ENCODE measurements around the gene OR7A10. TPM values are rescaled to one million over a fixed set of nuclear protein-coding genes. Genes with fewer than 3 reads are reported as not detected.

OR7A10 gene
- total RNA-seq (not detected), polyA plus RNA-seq (not detected)
- long read RNA-seq, donor 1 = 0 reads
- long read RNA-seq, donor 2 = 0 reads

GRCh38 chr19:14848822-14849221 lies at the start of gene OR7A10:
OR7A10 (minus strand) TSS chr19:14848922; CDS start chr19:14841877, 7,045 bp downstream.
- no peaks in the 10 kb centered on the region for H3K4me1 ChIP-seq
- no peaks in the 10 kb centered on the region for H3K36me3 ChIP-seq (ENCODE audit: insufficient read depth in 1 of 2, low read depth in 1 of 2)
- WGBS, 3 donors = 63 to 75% (median 68%) methylated on average over 5 of the region's 5 CpGs
- H3K27ac ChIP-seq = no peak within 1 kb of the TSS
- H3K4me3 ChIP-seq = no peak within 1 kb of the TSS
- no peak for TF ChIP-seq CTCF (IDR thresholded peaks at IDR 0.05)
- ATAC-seq (no peak), DNase-seq (no peak)
- intact Hi-C loops (cut with DNase I) = no loop called here
- peaks cover 0 to 4% (median 3%) of the 10 kb centered on the region in 3 donors for H3K27me3 ChIP-seq (ENCODE audit: insufficient read depth in 3 of 3, low read length in 2 of 3)
- H3K9me3 ChIP-seq = no peaks in the 10 kb centered on the region

DNA sequence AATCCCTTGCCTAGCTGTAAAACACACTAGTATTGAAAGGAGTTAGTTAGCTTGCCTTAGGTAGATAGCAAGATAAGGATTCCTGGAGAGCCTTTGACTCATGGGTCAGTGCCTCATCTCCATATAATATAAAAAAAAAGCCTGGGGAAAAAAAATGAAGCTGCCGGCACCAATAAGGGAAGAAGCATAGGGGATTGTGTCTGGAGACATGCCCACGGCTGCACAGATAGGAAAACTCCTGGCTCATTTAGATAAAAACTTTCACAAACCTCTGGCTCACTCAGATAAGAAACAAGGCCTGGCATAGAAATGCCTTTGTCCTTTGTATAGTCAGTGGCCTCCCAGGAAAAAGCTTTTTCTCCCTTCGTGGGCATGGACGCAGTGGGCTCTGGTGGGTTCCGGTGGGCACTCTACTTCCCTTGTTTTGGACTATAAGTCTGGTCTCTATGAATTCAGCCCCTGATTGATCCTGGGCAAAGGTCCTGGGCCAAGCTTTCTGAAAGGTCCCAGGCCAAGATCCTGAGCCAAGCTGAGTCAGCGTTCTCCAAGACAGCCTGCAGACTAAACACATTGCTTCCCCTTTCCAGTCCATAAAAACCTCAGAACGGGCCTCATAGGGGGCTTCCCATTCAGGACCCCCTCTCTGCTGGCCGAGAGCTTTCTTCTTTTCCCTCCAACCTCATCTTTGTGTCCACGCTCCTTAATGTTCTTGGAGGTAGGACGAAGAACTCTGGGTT lies 42.1 kb upstream of the OR7A10 start:
- H3K27me3 ChIP-seq (ENCODE audit: insufficient read depth in 3 of 3, low read length in 2 of 3) = peaks cover 0 to 9% (median 0%) of the 10 kb centered on the region in 3 donors
- H3K36me3 ChIP-seq (ENCODE audit: insufficient read depth in 1 of 2, low read depth in 1 of 2) = no peaks in the 10 kb centered on the region
- TF ChIP-seq CTCF (IDR thresholded peaks at IDR 0.05) = no peak
- H3K4me1 ChIP-seq = no peaks in the 10 kb centered on the region
- 49 to 58% (median 58%) methylated on average over 10 of the region's 10 CpGs for WGBS, 3 donors
- no peak overlapping the region for H3K4me3 ChIP-seq
- no peak overlapping the region for H3K27ac ChIP-seq
- intact Hi-C loops (cut with DNase I) = no loop called here
- DNase-seq (peak in 1 of 2 donors; percentile 9), ATAC-seq (no peak)
- H3K9me3 ChIP-seq = peaks cover 13% of the 10 kb centered on the region

- WGBS, 3 donors = 59 to 67% (median 62%) methylated on average over 3 of the region's 3 CpGs
- no peaks in the 10 kb centered on the region for H3K4me1 ChIP-seq
- H3K27ac ChIP-seq = no peak overlapping the region
- no peak for ATAC-seq
- intact Hi-C loops (cut with DNase I) = loop anchor here in 1 of 2 donors (10.0 kb wide), 1 partner anchor 315 kb away; the partner anchor contains the start of gene NDUFB7
- no peaks in the 10 kb centered on the region for H3K36me3 ChIP-seq (ENCODE audit: insufficient read depth in 1 of 2, low read depth in 1 of 2)
- no peak for DNase-seq
- peaks cover 13% of the 10 kb centered on the region for H3K9me3 ChIP-seq
- no peak for TF ChIP-seq CTCF (IDR thresholded peaks at IDR 0.05)
- peaks cover 0 to 9% (median 0%) of the 10 kb centered on the region in 3 donors for H3K27me3 ChIP-seq (ENCODE audit: insufficient read depth in 3 of 3, low read length in 2 of 3)
- no peak overlapping the region for H3K4me3 ChIP-seq
Observed at GRCh38 chr19:14889994-14890642, 41.4 kb upstream of the OR7A10 start.

DNA sequence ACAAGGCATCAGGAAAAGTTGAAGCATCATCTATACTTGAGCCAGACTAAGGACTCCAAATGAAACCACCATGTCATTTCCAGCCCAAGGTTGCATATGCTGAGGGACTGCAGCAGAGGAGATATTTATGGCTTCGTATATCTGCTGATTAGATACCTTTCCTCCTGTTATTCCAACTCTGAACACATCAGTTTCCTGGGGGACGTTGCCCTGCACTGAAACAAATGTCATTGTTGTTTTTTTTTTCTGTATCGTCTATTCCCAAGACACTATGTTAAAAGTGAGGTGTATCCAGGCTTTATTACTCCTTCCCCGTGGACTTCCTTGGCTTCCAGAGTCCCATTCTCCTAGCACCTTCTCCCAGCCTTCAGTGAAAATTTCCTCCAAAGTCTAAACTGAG lies 37.3 kb upstream of the OR7A10 start, which contains the start of gene OR7A17:
TSS of gene OR7A17 (minus strand) at position 101 of the 400 bp plus-strand sequence. CDS start 4,777 bp downstream, outside the sequence.
- WGBS, 3 donors = 55 to 60% (median 58%) methylated on average over 4 of the region's 4 CpGs
- Histone ChIP-seq H3K4me1 (no peaks in the 10 kb centered on the region), H3K9me3 (peaks cover 13% of the 10 kb centered on the region), H3K27me3 (ENCODE audit: insufficient read depth in 3 of 3, low read length in 2 of 3) (peaks cover 0 to 6% (median 0%) of the 10 kb centered on the region in 3 donors), H3K36me3 (ENCODE audit: insufficient read depth in 1 of 2, low read depth in 1 of 2) (no peaks in the 10 kb centered on the region), H3K27ac (no peak within 1 kb of the TSS), H3K4me3 (no peak within 1 kb of the TSS)
- no peak for TF ChIP-seq CTCF (IDR thresholded peaks at IDR 0.05)
- no peak for ATAC-seq
- no peak for DNase-seq
- intact Hi-C loops (cut with DNase I) = loop anchor here in 1 of 2 donors (10.0 kb wide), 1 partner anchor 311 kb away; the partner anchor contains the start of gene NDUFB7
